H1 (cell line): ENCODE data around the gene RASAL1. TPM values are rescaled to one million over a fixed set of nuclear protein-coding genes. Genes with fewer than 3 reads are reported as not detected.

Source experiments
- HDAC2 ChIP-seq, 2 experiments: fragments of 300-600 bp in 1 of 2; sonication (generic) in 1 of 2; IDR thresholded peaks; 2 replicates each; pipeline ENCODE4 v1.6.1; 2011 to 2012; ENCODE audit warnings: low read depth in 2 of 2, low read length in 2 of 2, mild to moderate bottlenecking in 2 of 2, moderate library complexity in 2 of 2, borderline replicate concordance in 1 of 2, inconsistent platforms in 1 of 2
- HDAC6 ChIP-seq: IDR thresholded peaks from one replicate; pipeline ENCODE4 v1.7.1; 2012; ENCODE audit warnings: low read depth, mild to moderate bottlenecking, inconsistent platforms, low read length, moderate library complexity
- KDM4A ChIP-seq: IDR thresholded peaks from one replicate; pipeline ENCODE4 v1.7.1; 2012; ENCODE audit warnings: low read depth, mild to moderate bottlenecking, moderate library complexity, low read length, inconsistent platforms; ENCODE audit not compliant: severe bottlenecking
- PHF8 ChIP-seq: fragments of 200-600 bp; sonication (generic); conservative IDR thresholded peaks from 2 replicates; pipeline ENCODE4 v1.7.1; 2012; ENCODE audit warnings: low read depth, mild to moderate bottlenecking, inconsistent platforms, low read length, moderate library complexity
- RAD21 ChIP-seq, 2 experiments: IDR thresholded peaks in 1 of 2; conservative IDR thresholded peaks in 1 of 2; 2 replicates each; pipeline ENCODE4 v1.6.1; 2011; ENCODE audit warnings: low read depth in 2 of 2, low read length in 2 of 2, improper control_type of control experiment in 1 of 2, inconsistent platforms in 1 of 2, mild to moderate bottlenecking in 1 of 2, moderate library complexity in 1 of 2
- TAF1 ChIP-seq: IDR thresholded peaks from 2 replicates; pipeline ENCODE4 v1.6.1; 2011; ENCODE audit warnings: mild to moderate bottlenecking, low read depth, low read length
- TBP ChIP-seq: IDR thresholded peaks from 2 replicates; pipeline ENCODE4 v1.6.1; 2011; ENCODE audit warnings: low read depth, low read length, improper control_type of control experiment
- TEAD4 ChIP-seq: IDR thresholded peaks from 2 replicates; pipeline ENCODE4 v1.6.1; 2012; ENCODE audit warnings: low read depth, low read length, inconsistent platforms, mixed read lengths
- polyA plus RNA-seq, 7 experiments: library from polyadenylated mRNA; depleted of rRNA in 3 of 7; stranded (reverse) in 5 of 7; unstranded in 2 of 7; fragments of >200 nt in 5 of 7; fragments of 200-250 nt in 2 of 7; gene quantifications; 1 replicate in 5 of 7; 2 replicates in 1 of 7; 4 replicates in 1 of 7; pipeline versions ENCODE4 v1.2.1 to v1.2.3, GENCODE V29; 2011 to 2013; ENCODE audit warnings: missing spikeins in 2 of 7, mixed read lengths in 2 of 7
- total RNA-seq: library from RNA; stranded (reverse); fragmentation: NEBNext Ultra II Directional; extraction: Animal tissue kit (Norgen Biotek cat#: 25700); gene quantifications from 2 replicates; pipeline ENCODE4 v1.2.1, GENCODE V29; 2021
- TF ChIP-seq, protein P1 (sequence below), 3 experiments: IDR thresholded peaks; 1 replicate in 2 of 3; 2 replicates in 1 of 3; pipeline versions ENCODE4 v1.5.1 to v1.6.1; 2011; ENCODE audit warnings: low read length in 3 of 3, mild to moderate bottlenecking in 3 of 3, inconsistent platforms in 2 of 3, low read depth in 1 of 3, moderate library complexity in 1 of 3; ENCODE audit not compliant: insufficient read depth in 1 of 3; ENCODE audit errors: control extremely low read depth in 1 of 3

RASAL1 gene
- total and polyA plus RNA-seq, 2 of the 8 experiments (the other 6 are each of a cell fraction or from before 2014, with no cell fraction given) = 3.7 to 5.0 TPM

DNA sequence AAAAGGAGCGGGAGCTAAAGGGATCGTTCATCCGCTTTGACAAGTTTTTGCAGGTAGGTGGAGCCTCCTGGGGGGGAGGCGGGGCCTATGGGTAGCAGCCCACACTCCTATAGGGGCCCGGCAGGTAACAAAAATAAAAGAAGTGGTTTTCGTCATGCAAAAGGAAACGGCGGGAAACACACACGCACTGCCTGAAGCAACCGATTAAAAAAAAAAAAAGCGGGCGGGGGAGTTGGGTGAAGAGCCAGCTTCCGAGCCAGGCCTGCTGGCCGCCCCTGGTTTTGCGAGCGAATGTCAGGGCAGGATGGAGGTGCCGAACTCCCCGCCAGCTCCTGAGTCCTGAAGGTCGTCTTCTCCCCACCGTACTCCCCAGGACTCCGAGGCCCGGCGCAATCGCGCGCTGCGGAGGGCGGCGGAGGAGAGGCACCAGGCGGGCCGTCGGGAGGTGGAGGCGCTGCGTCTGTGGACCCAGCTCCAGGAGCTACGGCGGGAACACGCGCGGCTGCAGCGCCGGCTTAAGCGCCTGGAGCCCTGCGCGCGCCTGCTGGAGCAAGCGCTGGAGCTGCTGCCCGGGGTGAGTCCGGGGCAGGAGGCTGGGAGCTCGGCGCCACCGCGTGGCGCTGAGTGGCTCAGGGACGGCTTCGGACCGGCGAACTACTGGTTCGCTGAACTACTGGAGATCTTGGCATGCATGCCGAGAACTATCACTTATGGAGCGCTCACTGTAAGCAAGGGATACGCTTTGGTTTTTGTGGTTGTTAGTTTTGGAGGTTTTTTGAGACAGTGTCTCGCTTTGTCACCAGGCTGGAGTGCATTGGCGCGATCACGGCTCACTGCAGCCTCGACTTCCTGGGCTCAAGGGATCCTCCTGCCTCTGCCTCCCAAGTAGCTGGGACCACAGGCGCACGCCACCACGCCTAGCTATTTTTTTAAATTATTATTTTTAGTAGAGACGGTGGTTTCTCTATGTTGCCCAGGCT, 17.6 kb upstream of the RASAL1 start (continued):
- peak; percentile 87 for TF ChIP-seq KDM4A
- 0 out of 2 replicates have a peak, but pooled peaks have one; percentile 28 for TF ChIP-seq PHF8
- TF ChIP-seq TAF1 = 0 out of 2 replicates have a peak, but pooled peaks have one; percentile 36
- peak; percentile 64 to 74 for TF ChIP-seq RAD21 (IDR thresholded peaks at IDR 0.05 in 1 of 2, conservative IDR thresholded peaks at IDR 0.05 in 1 of 2; ENCODE audit: low read depth in 2 of 2, low read length in 2 of 2)
- TF ChIP-seq HDAC2 (IDR thresholded peaks at IDR 0.05; ENCODE audit: borderline replicate concordance in 1 of 2, low read depth in 2 of 2, low read length in 2 of 2) = 0 out of 4 replicates have a peak, but pooled peaks of 1 of the 2 experiments have one; percentile 9
- peak; percentile 54; the same call in 1 of the 2 replicates for TF ChIP-seq TBP
- TF ChIP-seq TEAD4 = no peak
- no peak for TF ChIP-seq HDAC6
- TF ChIP-seq, protein P1, sequence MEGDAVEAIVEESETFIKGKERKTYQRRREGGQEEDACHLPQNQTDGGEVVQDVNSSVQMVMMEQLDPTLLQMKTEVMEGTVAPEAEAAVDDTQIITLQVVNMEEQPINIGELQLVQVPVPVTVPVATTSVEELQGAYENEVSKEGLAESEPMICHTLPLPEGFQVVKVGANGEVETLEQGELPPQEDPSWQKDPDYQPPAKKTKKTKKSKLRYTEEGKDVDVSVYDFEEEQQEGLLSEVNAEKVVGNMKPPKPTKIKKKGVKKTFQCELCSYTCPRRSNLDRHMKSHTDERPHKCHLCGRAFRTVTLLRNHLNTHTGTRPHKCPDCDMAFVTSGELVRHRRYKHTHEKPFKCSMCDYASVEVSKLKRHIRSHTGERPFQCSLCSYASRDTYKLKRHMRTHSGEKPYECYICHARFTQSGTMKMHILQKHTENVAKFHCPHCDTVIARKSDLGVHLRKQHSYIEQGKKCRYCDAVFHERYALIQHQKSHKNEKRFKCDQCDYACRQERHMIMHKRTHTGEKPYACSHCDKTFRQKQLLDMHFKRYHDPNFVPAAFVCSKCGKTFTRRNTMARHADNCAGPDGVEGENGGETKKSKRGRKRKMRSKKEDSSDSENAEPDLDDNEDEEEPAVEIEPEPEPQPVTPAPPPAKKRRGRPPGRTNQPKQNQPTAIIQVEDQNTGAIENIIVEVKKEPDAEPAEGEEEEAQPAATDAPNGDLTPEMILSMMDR (IDR thresholded peaks at IDR 0.05; ENCODE audit: control extremely low read depth in 1 of 3, insufficient read depth in 1 of 3, low read depth in 1 of 3, low read length in 3 of 3) = peak; percentile 53 to 61 (median 60)
